ENCODE measurements around the gene NDUFB2.

DNA sequence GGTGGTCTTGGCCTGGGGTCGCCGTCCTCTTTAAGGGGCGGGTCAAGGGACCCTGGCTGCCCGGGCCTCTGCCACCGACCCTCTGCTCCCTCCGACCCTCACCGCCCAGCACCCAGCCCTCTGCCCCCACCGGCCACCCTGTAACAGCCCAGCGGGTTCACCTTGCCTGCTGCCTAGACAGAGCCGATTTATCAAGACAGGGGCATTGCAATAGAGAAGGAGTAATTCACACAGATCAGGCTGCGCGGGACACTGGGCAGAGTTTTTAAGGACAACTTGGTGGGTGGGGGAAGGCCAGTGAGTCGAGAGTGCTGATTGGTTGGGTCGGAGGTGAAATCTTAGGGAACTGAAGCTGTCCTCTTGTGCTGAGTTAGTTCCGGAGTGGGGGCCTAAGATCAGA, 24.5 kb upstream of the NDUFB2 start:
- TF ChIP-seq EZH2 (IDR thresholded peaks at IDR 0.05; ENCODE audit: low read depth): no peak
- TF ChIP-seq, protein P1, sequence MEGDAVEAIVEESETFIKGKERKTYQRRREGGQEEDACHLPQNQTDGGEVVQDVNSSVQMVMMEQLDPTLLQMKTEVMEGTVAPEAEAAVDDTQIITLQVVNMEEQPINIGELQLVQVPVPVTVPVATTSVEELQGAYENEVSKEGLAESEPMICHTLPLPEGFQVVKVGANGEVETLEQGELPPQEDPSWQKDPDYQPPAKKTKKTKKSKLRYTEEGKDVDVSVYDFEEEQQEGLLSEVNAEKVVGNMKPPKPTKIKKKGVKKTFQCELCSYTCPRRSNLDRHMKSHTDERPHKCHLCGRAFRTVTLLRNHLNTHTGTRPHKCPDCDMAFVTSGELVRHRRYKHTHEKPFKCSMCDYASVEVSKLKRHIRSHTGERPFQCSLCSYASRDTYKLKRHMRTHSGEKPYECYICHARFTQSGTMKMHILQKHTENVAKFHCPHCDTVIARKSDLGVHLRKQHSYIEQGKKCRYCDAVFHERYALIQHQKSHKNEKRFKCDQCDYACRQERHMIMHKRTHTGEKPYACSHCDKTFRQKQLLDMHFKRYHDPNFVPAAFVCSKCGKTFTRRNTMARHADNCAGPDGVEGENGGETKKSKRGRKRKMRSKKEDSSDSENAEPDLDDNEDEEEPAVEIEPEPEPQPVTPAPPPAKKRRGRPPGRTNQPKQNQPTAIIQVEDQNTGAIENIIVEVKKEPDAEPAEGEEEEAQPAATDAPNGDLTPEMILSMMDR (conservative IDR thresholded peaks at IDR 0.05): no peak

Measured in PC-9 (cell line).